SK-N-MC (cell line): ENCODE results near the gene CREB3.

Source experiments
- EZH2 ChIP-seq: fragments of 200-600 bp; sonication (generic); IDR thresholded peaks from one replicate; pipeline ENCODE4 v1.6.1; 2017; ENCODE audit warnings: antibody characterized with exemption
- FOXP2 ChIP-seq: optimal IDR thresholded peaks from 2 replicates; pipeline ENCODE3; 2011; ENCODE audit warnings: mild to moderate bottlenecking, moderate library complexity; ENCODE audit not compliant: insufficient read depth; ENCODE audit errors: extremely low read length, control extremely low read depth
- POLR2AphosphoS5 ChIP-seq: IDR thresholded peaks from 2 replicates; pipeline ENCODE4 v1.6.1; 2012; ENCODE audit warnings: mild to moderate bottlenecking, low read depth, low read length, borderline replicate concordance

GRCh38 chr9:35783418-35783817 lies 51.0 kb downstream of the CREB3 start:
- no peak for TF ChIP-seq POLR2AphosphoS5
- no peak for TF ChIP-seq EZH2
- no peak for TF ChIP-seq FOXP2
